ENCODE measurements around the gene TIMM9.

DNA sequence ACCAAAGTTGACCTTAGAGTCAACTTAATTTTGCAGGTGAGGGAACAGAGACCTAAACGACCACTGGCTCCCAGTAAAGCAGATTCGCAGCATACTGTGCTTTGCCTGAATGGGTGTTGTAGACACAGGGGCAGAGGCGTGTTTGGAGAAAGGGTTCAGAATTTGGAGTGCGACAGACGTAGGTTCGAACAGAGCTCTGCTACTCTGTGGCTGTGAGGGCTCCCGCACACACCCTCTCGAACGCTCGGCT lies 31.8 kb downstream of the TIMM9 start:
- no peak for TF ChIP-seq EZH2 (IDR thresholded peaks at IDR 0.05; ENCODE audit: insufficient read depth, poor library complexity, severe bottlenecking)
- no peak for TF ChIP-seq EZH2phosphoT487 (IDR thresholded peaks at IDR 0.05; ENCODE audit: insufficient read depth, low read depth)
